Sigmoid colon (tissue), 4 donors: ENCODE data around the gene DCAF8L1.

Experiments
- EP300 ChIP-seq, 4 donors: sonication (generic); formaldehyde crosslinking; IDR thresholded peaks; one replicate each; pipeline ENCODE4 v1.6.1; 2017; ENCODE audit warnings: antibody characterized with exemption in 4 of 4
- TF ChIP-seq, protein P1 (sequence below), 4 experiments: fragments of 450-650 bp in 3 of 4; fragments of 200-600 bp in 1 of 4; IDR thresholded peaks; one replicate each; pipeline ENCODE4 v1.5.1; 2016 to 2019; ENCODE audit warnings: antibody characterized with exemption in 4 of 4, mild to moderate bottlenecking in 3 of 4, moderate library complexity in 2 of 4

DNA sequence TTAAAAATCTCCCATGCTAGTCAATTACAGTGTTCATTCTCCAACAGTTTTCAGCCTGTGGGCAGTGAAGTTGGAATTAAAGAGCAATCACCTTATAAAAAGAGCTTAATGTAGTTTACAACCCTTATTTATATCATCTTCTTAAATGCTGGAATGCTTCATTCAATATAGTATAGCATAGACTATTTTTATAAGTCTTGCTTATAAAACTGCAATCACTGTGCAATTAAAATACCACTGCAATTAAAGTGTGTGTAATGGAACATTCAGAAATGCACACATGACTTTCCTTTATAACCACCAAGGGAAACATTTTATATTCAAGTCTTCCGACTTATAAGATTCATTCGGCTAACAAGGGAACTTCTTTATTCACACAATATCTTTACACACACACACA is 16.4 kb upstream of the DCAF8L1 start:
- TF ChIP-seq, protein P1, sequence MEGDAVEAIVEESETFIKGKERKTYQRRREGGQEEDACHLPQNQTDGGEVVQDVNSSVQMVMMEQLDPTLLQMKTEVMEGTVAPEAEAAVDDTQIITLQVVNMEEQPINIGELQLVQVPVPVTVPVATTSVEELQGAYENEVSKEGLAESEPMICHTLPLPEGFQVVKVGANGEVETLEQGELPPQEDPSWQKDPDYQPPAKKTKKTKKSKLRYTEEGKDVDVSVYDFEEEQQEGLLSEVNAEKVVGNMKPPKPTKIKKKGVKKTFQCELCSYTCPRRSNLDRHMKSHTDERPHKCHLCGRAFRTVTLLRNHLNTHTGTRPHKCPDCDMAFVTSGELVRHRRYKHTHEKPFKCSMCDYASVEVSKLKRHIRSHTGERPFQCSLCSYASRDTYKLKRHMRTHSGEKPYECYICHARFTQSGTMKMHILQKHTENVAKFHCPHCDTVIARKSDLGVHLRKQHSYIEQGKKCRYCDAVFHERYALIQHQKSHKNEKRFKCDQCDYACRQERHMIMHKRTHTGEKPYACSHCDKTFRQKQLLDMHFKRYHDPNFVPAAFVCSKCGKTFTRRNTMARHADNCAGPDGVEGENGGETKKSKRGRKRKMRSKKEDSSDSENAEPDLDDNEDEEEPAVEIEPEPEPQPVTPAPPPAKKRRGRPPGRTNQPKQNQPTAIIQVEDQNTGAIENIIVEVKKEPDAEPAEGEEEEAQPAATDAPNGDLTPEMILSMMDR (IDR thresholded peaks at IDR 0.05) = no peak
- no peak for TF ChIP-seq EP300 (IDR thresholded peaks at IDR 0.05)
